Trophoblast cell (in vitro differentiated cells and primary cell): ENCODE results near the gene YIPF4.
"Not testable (repeated sequence)": the region's sequence is repeated elsewhere in the genome, so short reads cannot be mapped to it uniquely, and the experiment has no call there.

ENCODE experiments used
- DNase-seq, 2 donors: peaks; one replicate each; pipeline ENCODE4 v3.0.0-alpha.2; 2016
- H2AFZ ChIP-seq: 2 replicates; pipeline ENCODE4 v1.6.1; 2013; ENCODE audit warnings: low read length, moderate library complexity, mild to moderate bottlenecking; ENCODE audit not compliant: insufficient read depth, poor library complexity
- H2AK5ac ChIP-seq: 2 replicates; pipeline ENCODE4 v1.6.1; 2013; ENCODE audit warnings: mild to moderate bottlenecking, low read length
- H2BK120ac ChIP-seq: 2 replicates; pipeline ENCODE4 v1.6.1; 2013; ENCODE audit warnings: low read length, mild to moderate bottlenecking, moderate library complexity; ENCODE audit not compliant: insufficient read depth, poor library complexity
- H2BK12ac ChIP-seq: 2 replicates; pipeline ENCODE4 v1.6.1; 2013; ENCODE audit warnings: mild to moderate bottlenecking, low read length, moderate library complexity
- H2BK5ac ChIP-seq: 2 replicates; pipeline ENCODE4 v1.6.1; 2013; ENCODE audit warnings: low read length, low read depth, moderate library complexity, mild to moderate bottlenecking; ENCODE audit not compliant: poor library complexity
- H3K14ac ChIP-seq: 2 replicates; pipeline ENCODE4 v1.6.1; 2013; ENCODE audit warnings: mild to moderate bottlenecking, low read length
- H3K18ac ChIP-seq: 2 replicates; pipeline ENCODE4 v1.6.1; 2013; ENCODE audit warnings: mild to moderate bottlenecking, low read length
- H3K23ac ChIP-seq: 2 replicates; pipeline ENCODE4 v1.6.1; 2013; ENCODE audit warnings: low read length
- H3K27ac ChIP-seq: 2 replicates; pipeline ENCODE4 v1.5.1; 2013; ENCODE audit warnings: low read depth, mild to moderate bottlenecking, inconsistent platforms, low read length, moderate library complexity
- H3K27me3 ChIP-seq: 2 replicates; pipeline ENCODE4 v1.6.1; 2013; ENCODE audit warnings: inconsistent platforms, mild to moderate bottlenecking, low read length, moderate library complexity; ENCODE audit not compliant: insufficient read depth
- H3K36me3 ChIP-seq, 2 experiments: 1 replicate in 1 of 2; 2 replicates in 1 of 2; pipeline ENCODE4 v1.6.1; 2013; ENCODE audit warnings: low read length in 2 of 2, mild to moderate bottlenecking in 2 of 2, moderate library complexity in 1 of 2; ENCODE audit not compliant: insufficient read depth in 2 of 2, control insufficient read depth in 1 of 2
- H3K4ac ChIP-seq: 2 replicates; pipeline ENCODE4 v1.6.1; 2013; ENCODE audit warnings: low read depth, mild to moderate bottlenecking, low read length, moderate library complexity
- H3K4me1 ChIP-seq, 2 experiments: 1 replicate in 1 of 2; 2 replicates in 1 of 2; pipeline ENCODE4 v1.6.1; 2013; ENCODE audit warnings: low read length in 2 of 2, mild to moderate bottlenecking in 2 of 2, moderate library complexity in 1 of 2; ENCODE audit not compliant: insufficient read depth in 2 of 2, control insufficient read depth in 1 of 2
- H3K4me2 ChIP-seq: 2 replicates; pipeline ENCODE4 v1.6.1; 2013; ENCODE audit warnings: inconsistent platforms, mild to moderate bottlenecking, low read length, moderate library complexity
- H3K4me3 ChIP-seq: 2 replicates; pipeline ENCODE4 v1.5.1; 2013; ENCODE audit warnings: mild to moderate bottlenecking, low read depth, low read length, inconsistent platforms
- H3K79me1 ChIP-seq: one replicate; pipeline ENCODE4 v1.6.1; 2013; ENCODE audit warnings: low read length
- H3K79me2 ChIP-seq: 2 replicates; pipeline ENCODE4 v1.6.1; 2013; ENCODE audit warnings: low read length, mild to moderate bottlenecking; ENCODE audit not compliant: control insufficient read depth, insufficient read depth, poor library complexity
- H3K9ac ChIP-seq: 2 replicates; pipeline ENCODE4 v1.6.1; 2013; ENCODE audit warnings: mild to moderate bottlenecking, low read length
- H3K9me3 ChIP-seq: 2 replicates; pipeline ENCODE4 v1.6.1; 2013; ENCODE audit warnings: low read depth, mild to moderate bottlenecking, control low read depth, inconsistent platforms, low read length; ENCODE audit not compliant: insufficient read depth
- H4K12ac ChIP-seq: 2 replicates; pipeline ENCODE4 v1.6.1; 2013; ENCODE audit warnings: low read depth, mild to moderate bottlenecking, low read length, moderate library complexity
- H4K8ac ChIP-seq: 2 replicates; pipeline ENCODE4 v1.6.1; 2013; ENCODE audit warnings: low read depth, mild to moderate bottlenecking, low read length, moderate library complexity
- H4K91ac ChIP-seq: one replicate; pipeline ENCODE4 v1.6.1; 2013; ENCODE audit warnings: low read depth, mild to moderate bottlenecking, low read length, moderate library complexity
- WGBS: extraction: QIAGEN DNeasy Blood & Tissue Kit; methylation state at CpG from one replicate; pipeline ENCODE4 v1.1.7; 2013; ENCODE audit warnings: missing lambda C conversion rate; ENCODE audit not compliant: insufficient read length, insufficient coverage; ENCODE audit errors: extremely low coverage; 5-methylcytosine and 5-hydroxymethylcytosine counted together

YIPF4 gene

GRCh38 chr2:32310577-32310976 is 32.9 kb downstream of the YIPF4 start:
- Histone ChIP-seq H2BK120ac (no peak overlapping the region), H4K12ac (no peak overlapping the region), H3K79me2 (no peaks in the 10 kb centered on the region), H4K91ac (no peak overlapping the region), H3K9me3 (no peaks in the 10 kb centered on the region), H3K18ac (no peak overlapping the region), H3K36me3 (peaks cover 0 to 4% of the 10 kb centered on the region in 2 experiments), H3K79me1 (no peaks in the 10 kb centered on the region), H2BK12ac (no peak overlapping the region), H2BK5ac (no peak overlapping the region), H3K27me3 (no peaks in the 10 kb centered on the region), H2AK5ac (no peak overlapping the region), H3K4me2 (no peak overlapping the region), H3K23ac (no peak overlapping the region), H4K8ac (no peak overlapping the region), H3K14ac (no peak overlapping the region), H3K9ac (no peak overlapping the region), H3K4me3 (no peak overlapping the region), H3K4ac (no peak overlapping the region), H2AFZ (no peak overlapping the region), H3K4me1 (no peaks in the 10 kb centered on the region), H3K27ac (no peak overlapping the region)
- no peak for DNase-seq
- no CpG with 5 or more reads among the region's 7 CpGs for WGBS

- no peaks in the 10 kb centered on the region for H3K27me3 ChIP-seq
- H3K14ac ChIP-seq, result no peak overlapping the region
- H4K12ac ChIP-seq, result no peak overlapping the region
- no peak overlapping the region for H3K23ac ChIP-seq
- no peak for DNase-seq
- H3K4ac ChIP-seq, result no peak overlapping the region
- H3K36me3 ChIP-seq, result peaks cover 0 to 3% of the 10 kb centered on the region in 2 experiments
- no peak overlapping the region for H3K27ac ChIP-seq
- H2AK5ac ChIP-seq, result no peak overlapping the region
- no peak overlapping the region for H3K4me3 ChIP-seq
- no peak overlapping the region for H2BK12ac ChIP-seq
- H2AFZ ChIP-seq, result no peak overlapping the region
- H3K9me3 ChIP-seq, result no peaks in the 10 kb centered on the region
- H4K91ac ChIP-seq, result no peak overlapping the region
- no peaks in the 10 kb centered on the region for H3K79me2 ChIP-seq
- H4K8ac ChIP-seq, result no peak overlapping the region
- H3K4me2 ChIP-seq, result no peak overlapping the region
- no peak overlapping the region for H2BK120ac ChIP-seq
- H3K79me1 ChIP-seq, result no peaks in the 10 kb centered on the region
- no peak overlapping the region for H2BK5ac ChIP-seq
- no peak overlapping the region for H3K9ac ChIP-seq
- no CpG with 5 or more reads among the region's 1 CpG for WGBS
- no peak overlapping the region for H3K18ac ChIP-seq
- H3K4me1 ChIP-seq, result no peaks in the 10 kb centered on the region
Measured at GRCh38 chr2:32314886-32315285, 37.2 kb downstream of the YIPF4 start.

- H2BK12ac ChIP-seq, H3K9ac ChIP-seq, H2BK5ac ChIP-seq, H4K12ac ChIP-seq, DNase-seq, H3K18ac ChIP-seq, H3K36me3 ChIP-seq, H4K8ac ChIP-seq, H3K4ac ChIP-seq, H3K9me3 ChIP-seq, H3K14ac ChIP-seq, H2AFZ ChIP-seq, H4K91ac ChIP-seq, H3K4me3 ChIP-seq, H2BK120ac ChIP-seq, H3K23ac ChIP-seq, H3K27me3 ChIP-seq, H3K4me1 ChIP-seq, H2AK5ac ChIP-seq, H3K27ac ChIP-seq, H3K79me2 ChIP-seq, H3K4me2 ChIP-seq, H3K79me1 ChIP-seq: not testable (repeated sequence)
- WGBS, result no CpG with 5 or more reads among the region's 1 CpG
Measured at GRCh38 chr2:32328679-32329078, 51.0 kb downstream of the YIPF4 start.

DNA sequence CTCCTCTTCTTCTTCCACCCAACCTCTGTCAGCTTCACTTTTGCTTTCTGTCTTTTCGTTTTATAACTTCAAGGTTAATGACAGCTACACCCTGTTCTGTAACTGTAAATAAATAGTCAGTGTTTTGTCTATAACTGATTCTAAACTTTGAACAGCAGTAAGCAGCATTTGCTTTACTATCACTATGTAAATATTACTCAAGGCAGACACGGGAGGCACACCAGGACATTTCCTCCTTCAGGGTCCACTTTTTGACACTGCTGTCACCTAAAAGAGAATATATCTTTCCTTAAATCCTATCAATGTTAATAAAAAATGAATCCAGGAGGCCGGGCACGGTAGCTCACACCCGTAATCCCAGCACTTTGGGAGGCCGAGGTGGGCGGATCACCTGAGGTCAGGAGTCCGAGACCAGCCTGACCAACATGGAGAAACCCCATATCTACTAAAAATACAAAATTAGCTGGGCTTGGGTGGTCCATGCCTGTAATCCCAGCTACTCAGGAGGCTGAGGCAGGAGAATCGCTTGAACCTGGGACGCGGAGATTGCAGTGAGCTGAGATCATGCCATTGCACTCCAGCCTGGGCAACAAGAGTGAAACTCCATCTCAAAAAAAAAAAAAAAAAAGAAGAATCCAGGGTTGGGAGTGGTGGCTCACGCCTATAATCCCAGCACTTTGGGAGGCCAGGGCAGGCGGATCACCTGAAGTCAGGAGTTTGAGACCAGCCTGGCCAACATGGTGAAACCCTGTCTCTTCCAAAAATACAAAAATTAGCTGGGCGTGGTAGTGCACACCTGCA is 51.7 kb downstream of the YIPF4 start:
- H3K79me2 ChIP-seq, H4K12ac ChIP-seq, H3K23ac ChIP-seq, H4K91ac ChIP-seq, H3K79me1 ChIP-seq, H3K18ac ChIP-seq, H2AK5ac ChIP-seq, H3K9me3 ChIP-seq, H3K9ac ChIP-seq, H2AFZ ChIP-seq, H4K8ac ChIP-seq, H3K4me3 ChIP-seq, H3K4me1 ChIP-seq, H3K27me3 ChIP-seq, H2BK120ac ChIP-seq, H3K14ac ChIP-seq, H3K4me2 ChIP-seq, H2BK5ac ChIP-seq, H3K4ac ChIP-seq, H3K36me3 ChIP-seq, H3K27ac ChIP-seq, H2BK12ac ChIP-seq, DNase-seq: not testable (repeated sequence)
- no CpG with 5 or more reads among the region's 14 CpGs for WGBS
